NCI-H526 (cell line): ENCODE measurements around the gene RFESD.
A peak's percentile ranks its signal among the peaks of the same experiment; 100 is the strongest.
"Not testable (repeated sequence)": the region's sequence is repeated elsewhere in the genome, so short reads cannot be mapped to it uniquely, and the experiment has no call there.

Source experiments
- DNase-seq, 2 experiments: peaks; one replicate each; lab custom pipeline; 2025; lab: John Stamatoyannopoulos, UW

The RFESD gene

GRCh38 chr5:95664204-95664786 lies 17.7 kb downstream of the RFESD start:
- DNase-seq: peak in 1 of 2 experiments; percentile 6

- DNase-seq: no peak
Observed at GRCh38 chr5:95667061-95667618, 20.6 kb downstream of the RFESD start.

GRCh38 chr5:95667678-95668077 lies 21.1 kb downstream of the RFESD start:
- no peak for DNase-seq

- DNase-seq: no peak
Observed at GRCh38 chr5:95668216-95668615, 21.6 kb downstream of the RFESD start.

GRCh38 chr5:95668728-95669127 lies 22.2 kb downstream of the RFESD start:
- DNase-seq: no peak

GRCh38 chr5:95669540-95669939 lies 23.0 kb downstream of the RFESD start:
- DNase-seq: no peak

- DNase-seq: no peak
Observed at GRCh38 chr5:95669985-95670384, 23.4 kb downstream of the RFESD start.

GRCh38 chr5:95670568-95670967 lies 24.0 kb downstream of the RFESD start:
- DNase-seq: no peak

- DNase-seq: no peak
Observed at GRCh38 chr5:95671826-95672225, 25.2 kb downstream of the RFESD start.

GRCh38 chr5:95672641-95673040 lies 26.1 kb downstream of the RFESD start:
- no peak for DNase-seq

GRCh38 chr5:95673081-95673480 lies 26.5 kb downstream of the RFESD start:
- DNase-seq: no peak

GRCh38 chr5:95682891-95683290 lies 36.3 kb downstream of the RFESD start, which contains the start of gene SPATA9:
TSS of gene SPATA9 (minus strand) at chr5:95682991. CDS start at chr5:95682854, 137 bp downstream.
- DNase-seq: no peak

- DNase-seq: no peak
Observed at GRCh38 chr5:95684361-95684760, 37.8 kb downstream of the RFESD start.

- DNase-seq: no peak
Observed at GRCh38 chr5:95686651-95687050, 40.1 kb downstream of the RFESD start.

- DNase-seq: no peak
Observed at GRCh38 chr5:95689680-95690079, 43.1 kb downstream of the RFESD start.

GRCh38 chr5:95690333-95690732 lies 43.8 kb downstream of the RFESD start:
- no peak for DNase-seq

- no peak for DNase-seq
Observed at GRCh38 chr5:95697781-95698681, 51.5 kb downstream of the RFESD start.

- no peak for DNase-seq
Observed at GRCh38 chr5:95699337-95699736, 52.8 kb downstream of the RFESD start.

- DNase-seq: no peak
Observed at GRCh38 chr5:95701074-95701473, 54.5 kb downstream of the RFESD start.

GRCh38 chr5:95704150-95704549 lies 57.6 kb downstream of the RFESD start:
- DNase-seq: no peak

- not testable (repeated sequence) for DNase-seq
Observed at GRCh38 chr5:95706196-95706595, 59.6 kb downstream of the RFESD start.

GRCh38 chr5:95707055-95707454 lies 60.5 kb downstream of the RFESD start:
- no peak for DNase-seq
